GM18520 (cell line): ENCODE measurements around the gene ANKRD34A.
"Not testable (repeated sequence)": the region's sequence is repeated elsewhere in the genome, so short reads cannot be mapped to it uniquely, and the experiment has no call there.

ENCODE experiments used
- ATAC-seq: cut with Tn5 transposase; IDR thresholded peaks from one replicate; pipeline ENCODE4 v1.9.1; 2021; ENCODE audit not compliant: unreplicated experiment

The ANKRD34A gene

DNA sequence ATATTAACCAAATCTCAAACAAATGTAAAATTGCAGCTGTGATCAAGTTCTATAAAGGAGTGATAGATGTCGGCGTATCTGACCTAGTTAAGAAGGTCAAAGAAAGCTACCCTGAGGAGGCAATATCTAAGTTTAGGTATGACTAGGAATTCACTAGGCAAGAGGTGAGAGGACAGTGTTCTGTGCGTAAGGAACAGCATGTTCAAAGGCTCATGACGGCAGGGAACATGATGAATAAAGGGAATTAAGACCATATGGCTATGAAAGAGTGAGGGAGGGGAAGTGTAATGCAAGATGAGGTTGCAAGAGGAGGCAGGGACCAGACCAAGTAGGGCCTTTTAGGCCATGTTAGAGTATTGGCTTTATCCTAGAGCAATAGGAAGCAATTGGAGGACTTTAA, 15.2 kb downstream of the ANKRD34A start:
- no peak for ATAC-seq

DNA sequence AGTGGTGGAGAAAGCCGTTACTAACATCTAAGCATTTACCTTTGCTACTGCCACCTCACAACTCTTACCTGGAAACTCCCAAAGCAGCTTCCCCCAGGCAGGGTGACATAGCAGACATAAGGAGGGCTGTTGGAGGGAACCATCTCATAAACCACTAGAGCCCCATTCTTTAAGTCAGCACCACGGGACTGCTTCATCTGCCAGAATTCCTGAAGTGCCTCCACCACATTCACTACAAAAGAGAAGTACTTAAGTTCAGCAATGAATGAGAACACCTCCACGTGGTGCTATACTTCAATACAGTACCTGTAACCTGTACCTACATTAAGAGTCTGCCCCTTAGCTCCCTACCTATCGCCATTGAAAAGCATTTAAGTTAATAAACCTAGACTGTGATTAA, 16.8 kb downstream of the ANKRD34A start:
- no peak for ATAC-seq

DNA sequence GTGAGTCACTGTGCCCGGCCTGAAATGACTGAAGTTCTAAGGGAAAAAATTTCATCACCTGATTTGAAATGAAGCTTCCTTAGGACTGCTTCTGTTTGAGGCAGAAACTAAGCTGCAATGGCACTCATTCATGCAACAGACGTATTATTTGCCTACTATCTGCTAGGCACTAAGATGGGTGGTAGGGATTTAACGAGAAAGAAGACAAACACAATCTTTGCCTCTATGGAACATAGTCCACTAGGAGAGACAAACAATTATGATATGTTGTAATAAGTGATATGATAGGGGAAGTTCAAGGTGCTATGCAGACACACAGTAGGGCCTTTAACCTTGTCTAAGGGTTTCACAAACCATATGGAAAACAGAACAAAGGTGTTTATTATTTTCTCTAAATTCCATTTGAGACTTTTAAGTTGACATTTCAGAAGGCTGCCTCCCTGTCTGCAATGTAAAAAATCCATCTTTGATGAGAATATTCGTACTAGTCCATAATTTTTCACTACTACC, 17.8 kb downstream of the ANKRD34A start:
- ATAC-seq: no peak

GRCh38 chr1:145944532-145944931, 19.8 kb downstream of the ANKRD34A start:
- no peak for ATAC-seq

- ATAC-seq: no peak
Observed at GRCh38 chr1:145942871-145943270, 21.5 kb downstream of the ANKRD34A start.

GRCh38 chr1:145942405-145942804, 22.0 kb downstream of the ANKRD34A start:
- ATAC-seq: no peak

DNA sequence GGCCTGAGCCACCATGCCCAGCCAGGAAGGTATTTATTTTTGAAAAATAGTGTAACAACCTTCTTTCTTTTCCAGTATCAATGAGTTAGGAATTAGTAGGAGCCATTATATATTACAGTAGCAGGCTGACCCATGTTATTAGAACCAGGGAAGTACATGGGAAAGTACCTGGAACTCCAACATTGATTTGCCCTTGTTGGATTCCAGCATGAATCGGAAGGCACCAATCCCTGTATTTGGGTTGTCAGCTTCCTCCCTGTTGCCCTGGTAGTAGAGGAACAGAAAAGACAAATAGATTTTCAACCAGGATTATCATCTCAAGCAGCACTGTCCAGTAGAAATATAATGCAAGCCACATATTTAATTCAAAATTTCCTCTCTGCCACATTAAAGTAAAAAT, 26.9 kb downstream of the ANKRD34A start:
- no peak for ATAC-seq

DNA sequence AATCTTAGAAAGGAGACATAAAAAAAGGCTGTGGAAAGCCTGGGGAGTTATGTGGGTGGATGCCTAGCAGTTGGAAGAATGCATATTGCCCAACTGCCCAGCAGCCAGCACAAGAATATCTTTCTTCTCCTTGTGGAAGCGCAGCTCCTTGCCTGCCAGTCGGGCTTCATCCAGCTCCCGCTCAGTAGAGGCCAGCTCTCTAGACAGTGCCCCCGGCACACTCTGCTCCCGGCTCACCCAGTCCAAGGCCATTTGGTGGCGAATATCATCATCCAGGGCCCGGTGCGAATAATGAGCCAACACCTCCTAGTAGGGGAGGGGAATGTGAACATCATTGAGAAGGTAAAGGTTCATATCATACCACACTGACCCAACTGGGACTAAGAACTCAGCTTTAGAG, 28.1 kb downstream of the ANKRD34A start:
- no peak for ATAC-seq

- no peak for ATAC-seq
Observed at GRCh38 chr1:145935708-145936107, 28.7 kb downstream of the ANKRD34A start.

GRCh38 chr1:145932522-145933009, 31.8 kb downstream of the ANKRD34A start:
- not testable (repeated sequence) for ATAC-seq

DNA sequence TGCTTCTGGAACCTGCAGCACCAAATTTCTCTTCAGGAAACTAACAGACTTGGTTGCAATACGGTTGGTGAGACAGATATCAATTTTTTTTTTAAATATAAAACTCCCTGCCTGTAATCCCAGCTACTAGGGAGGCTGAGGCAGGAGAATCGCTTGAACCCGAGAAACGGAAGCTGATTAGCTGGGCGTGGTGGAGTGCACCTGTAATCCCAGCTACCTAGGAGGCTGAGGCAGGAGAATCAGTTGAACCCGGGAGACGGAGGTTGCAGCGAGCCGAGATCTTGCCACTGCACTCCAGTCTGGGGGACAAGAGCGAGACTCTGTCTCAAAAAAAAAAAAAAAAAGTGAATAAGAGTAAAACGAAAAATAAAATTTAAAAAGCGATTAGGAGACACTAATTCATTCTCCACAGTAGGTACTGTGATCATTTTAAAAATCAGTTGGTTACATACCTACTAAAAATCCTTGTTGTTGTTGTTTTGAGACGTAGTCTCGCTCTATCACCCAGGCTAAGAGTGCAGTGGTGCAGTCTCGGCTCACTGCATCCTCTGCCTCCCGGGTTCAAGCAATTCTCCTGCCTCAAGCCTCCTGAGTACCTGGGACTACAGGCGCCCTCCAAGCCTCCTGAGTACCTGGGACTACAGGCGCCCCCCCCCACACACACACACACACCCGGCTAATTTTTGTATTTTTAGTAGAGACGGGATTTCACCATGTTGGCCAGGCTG, 36.3 kb downstream of the ANKRD34A start:
- ATAC-seq: no peak

DNA sequence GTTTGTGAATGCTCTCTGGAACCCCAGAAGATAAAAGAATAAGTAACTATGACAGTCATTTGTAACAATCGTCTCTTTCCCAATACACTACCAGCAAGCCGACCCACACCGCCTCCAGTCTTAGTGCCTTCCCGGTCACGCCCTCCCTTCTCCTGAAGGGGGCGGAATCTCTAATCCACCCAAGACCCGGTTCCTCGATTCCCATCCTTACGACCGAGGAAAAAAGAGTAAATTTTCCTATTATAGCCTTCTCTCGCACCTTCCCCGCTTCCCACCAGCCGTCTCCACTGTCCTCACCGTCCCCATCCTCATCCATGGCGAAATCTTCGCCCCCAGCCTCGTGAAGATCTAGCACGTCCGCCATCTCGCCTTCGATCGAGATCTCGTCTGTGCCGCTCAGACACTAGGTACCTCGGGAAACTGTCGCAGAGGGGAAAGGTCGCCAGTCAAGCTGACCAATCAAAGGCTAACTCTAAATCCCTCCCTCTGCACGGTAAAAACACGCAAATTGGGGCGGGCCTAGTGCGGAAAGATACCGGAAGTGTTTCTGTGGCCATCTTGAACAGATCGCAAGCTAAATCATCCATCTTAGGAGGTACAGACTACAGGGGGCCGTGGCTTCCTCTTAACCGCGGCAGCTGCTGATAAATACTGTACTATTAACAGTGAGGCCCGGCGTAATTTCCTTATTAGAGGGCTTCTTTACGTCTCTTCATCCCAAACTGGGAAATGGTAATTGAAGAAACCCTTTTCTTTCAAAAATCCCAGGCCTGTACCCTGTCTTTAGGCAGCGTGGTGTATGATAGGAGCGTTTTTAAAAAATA, 37.1 kb downstream of the ANKRD34A start, which contains the start of gene RBM8A:
RBM8A (minus strand) TSS at position 422 of the 824 bp plus-strand sequence; CDS start at position 364, 58 bp downstream.
- peak; percentile 98 for ATAC-seq

GRCh38 chr1:145926686-145927062, 37.7 kb downstream of the ANKRD34A start:
- ATAC-seq: no peak

DNA sequence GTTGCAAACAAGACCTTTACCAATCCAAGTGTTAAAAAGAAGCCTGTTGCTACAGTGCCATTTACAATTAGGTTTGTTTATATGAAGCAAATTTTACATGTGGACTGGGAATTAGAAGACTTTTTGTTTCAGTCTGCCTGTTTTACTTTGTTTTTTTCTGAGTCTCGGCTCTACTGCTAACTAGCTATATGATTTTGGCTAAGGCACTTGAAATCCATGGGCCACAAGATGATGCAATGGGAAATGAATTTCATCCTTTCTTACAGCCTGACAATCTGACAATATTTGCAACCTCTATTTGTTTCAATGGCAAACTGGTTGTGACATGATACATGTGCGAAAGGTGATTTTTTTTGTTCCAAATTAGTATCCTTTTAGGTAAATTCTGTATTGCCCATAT, 42.1 kb downstream of the ANKRD34A start:
- ATAC-seq: no peak

DNA sequence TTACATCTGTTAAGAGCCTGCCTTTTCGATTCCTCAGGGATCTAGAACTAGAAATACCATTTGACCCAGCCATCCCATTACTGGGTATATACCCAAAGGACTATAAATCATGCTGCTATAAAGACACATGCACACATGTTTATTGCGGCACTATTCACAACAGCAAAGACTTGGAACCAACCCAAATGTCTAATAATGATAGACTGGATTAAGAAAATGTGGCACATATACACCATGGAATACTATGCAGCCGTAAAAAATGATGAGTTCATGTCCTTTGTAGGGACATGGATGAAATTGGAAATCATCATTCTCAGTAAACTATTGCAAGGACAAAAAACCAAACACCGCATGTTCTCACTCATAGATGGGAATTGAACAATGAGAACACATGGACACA, 44.1 kb downstream of the ANKRD34A start:
- not testable (repeated sequence) for ATAC-seq

- ATAC-seq: peak; percentile 68
Observed at GRCh38 chr1:145918992-145919939, 45.1 kb downstream of the ANKRD34A start.

DNA sequence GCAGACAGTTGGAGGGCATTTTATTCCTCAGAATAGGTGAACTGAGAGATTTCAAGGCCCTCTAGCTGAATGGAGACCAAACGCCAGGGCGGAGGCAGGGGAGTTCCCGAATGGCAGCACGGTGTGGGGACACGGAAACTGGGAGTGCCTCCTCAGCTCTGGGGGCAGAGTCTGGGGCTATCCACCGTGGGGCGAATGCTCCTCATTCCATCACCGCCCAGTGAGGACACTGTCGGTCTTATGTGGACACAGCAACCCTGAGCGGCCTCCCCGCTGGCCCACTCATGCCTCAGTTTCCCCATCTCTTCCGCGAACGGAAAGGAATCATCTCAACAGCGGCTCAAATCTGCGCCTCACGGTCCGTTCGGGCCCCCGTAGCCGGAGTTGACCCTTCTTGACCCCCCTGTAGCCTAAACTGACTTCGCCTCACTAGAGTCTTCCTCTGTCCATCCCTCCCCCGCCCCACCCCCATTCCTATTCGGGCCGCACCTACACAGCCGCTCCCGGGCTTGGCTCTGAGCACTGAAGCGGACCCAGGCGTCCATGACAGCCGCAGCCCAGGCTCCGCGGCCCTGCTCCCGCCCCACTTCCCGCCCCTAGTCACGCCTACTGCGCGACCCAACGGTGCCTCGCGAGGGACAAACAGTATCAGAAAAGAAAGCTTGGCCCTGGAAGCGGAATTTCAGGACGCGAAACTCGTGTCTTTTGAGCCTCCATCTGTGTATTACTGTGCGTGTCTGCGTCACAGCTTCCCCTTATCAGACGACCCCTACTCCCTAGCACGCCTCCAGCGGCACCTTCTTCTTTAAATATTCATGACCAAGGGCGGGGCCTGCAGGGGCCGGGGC, 46.0 kb downstream of the ANKRD34A start, which contains the start of gene PEX11B:
PEX11B (minus strand) TSS at position 574 of the 848 bp plus-strand sequence; CDS start at position 545, 29 bp downstream.
- ATAC-seq: peak; percentile 73

DNA sequence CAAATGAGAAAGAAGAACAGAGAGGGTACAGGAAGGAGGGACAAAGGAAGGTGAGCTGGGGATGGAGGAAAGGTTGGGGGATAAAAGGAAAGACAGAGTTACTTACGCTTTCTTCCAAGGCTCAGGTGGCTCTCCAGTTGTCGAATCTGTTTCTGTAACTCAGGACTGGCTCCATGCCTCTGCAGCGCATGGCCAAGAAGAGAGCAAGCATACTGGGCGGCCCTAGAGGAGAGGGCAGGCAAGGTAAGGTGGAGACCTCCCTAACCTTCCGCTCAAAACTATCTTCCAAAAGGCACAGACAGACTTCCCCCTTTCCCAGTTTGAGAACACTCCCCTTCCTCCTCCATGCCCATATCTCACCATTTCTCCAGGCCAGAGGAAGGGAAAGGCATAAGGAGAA, 46.8 kb downstream of the ANKRD34A start:
- no peak for ATAC-seq

DNA sequence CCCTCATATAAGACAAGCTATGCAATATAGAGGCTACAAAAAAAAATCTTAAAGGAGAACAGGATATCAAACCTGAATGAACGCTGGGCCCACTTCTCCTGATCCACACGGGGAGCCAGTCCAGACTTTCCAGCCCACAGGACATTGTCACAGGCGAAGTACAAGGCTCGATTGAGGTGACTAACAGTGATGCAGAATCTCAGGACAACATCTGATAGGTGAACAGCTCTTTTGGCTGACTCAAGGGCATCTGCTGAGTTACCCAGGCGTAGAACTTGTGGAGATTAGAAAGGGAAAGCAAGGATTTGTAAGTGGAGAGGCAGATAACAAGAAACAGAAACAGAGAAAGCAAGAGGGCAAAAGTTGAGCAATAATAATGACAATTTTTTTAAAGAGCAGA, 47.6 kb downstream of the ANKRD34A start:
- ATAC-seq: no peak
